Mucosa of descending colon (tissue), 3 donors: ENCODE measurements around the gene TMEM35B. TPM values are rescaled to one million over a fixed set of nuclear protein-coding genes. Genes with fewer than 3 reads are reported as not detected.
"Not testable (repeated sequence)": the region's sequence is repeated elsewhere in the genome, so short reads cannot be mapped to it uniquely, and the experiment has no call there.

ENCODE experiments used
- ATAC-seq: fragments of 200-7000 bp; cut with Tn5 transposase; one replicate; pipeline ENCODE4 v1.9.1; 2020; ENCODE audit warnings: mild to moderate bottlenecking, moderate library complexity
- DNase-seq, 3 donors: peaks; one replicate each; pipeline ENCODE4 v3.0.0-alpha.2; 2020
- H3K36me3 ChIP-seq: fragments of 200-600 bp; one replicate; pipeline ENCODE4 v1.8.0; 2021; ENCODE audit warnings: low read depth, mild to moderate bottlenecking
- H3K4me1 ChIP-seq: fragments of 200-600 bp; one replicate; pipeline ENCODE4 v1.8.0; 2021; ENCODE audit warnings: low read depth, mild to moderate bottlenecking
- H3K4me3 ChIP-seq: fragments of 200-600 bp; one replicate; pipeline ENCODE4 v1.8.0; 2021; ENCODE audit warnings: mild to moderate bottlenecking
- H3K9me3 ChIP-seq: fragments of 200-600 bp; one replicate; pipeline ENCODE4 v1.8.0; 2021; ENCODE audit warnings: mild to moderate bottlenecking
- CTCF ChIP-seq: fragments of 200-600 bp; IDR thresholded peaks from one replicate; pipeline ENCODE4 v1.8.0; 2022; ENCODE audit warnings: antibody characterized with exemption, mild to moderate bottlenecking
- intact Hi-C, 2 donors: fragments of 100-400 bp; cut with DNase I in 1 of 2; cut with micrococcal nuclease in 1 of 2; formaldehyde crosslinking; loops; one replicate each; pipeline versions ENCODE4 v1.11.0 to v1.11.1; 2022; cut with DNase I, micrococcal nuclease
- total RNA-seq, 3 donors: library from RNA; stranded (reverse); fragmentation: NEBNext Ultra II Directional in 2 of 3; extraction: Animal tissue kit (Norgen Biotek cat#: 25700) in 2 of 3; gene quantifications; one replicate each; pipeline versions ENCODE4 v1.2.1 to v1.2.4, GENCODE V29; 2021 to 2023
- donor health status: DM: no; HTN: no; CAD: no; lungs with moderate emphysema.
- donor health status: DM: no; HTN: no; CAD: no.
- donor health status: DM: no; HTN: yes; CAD: no.

TMEM35B gene
- total RNA-seq, 3 donors from 2014 or later: 17.9 to 18.4 (median 18.0) TPM

DNA sequence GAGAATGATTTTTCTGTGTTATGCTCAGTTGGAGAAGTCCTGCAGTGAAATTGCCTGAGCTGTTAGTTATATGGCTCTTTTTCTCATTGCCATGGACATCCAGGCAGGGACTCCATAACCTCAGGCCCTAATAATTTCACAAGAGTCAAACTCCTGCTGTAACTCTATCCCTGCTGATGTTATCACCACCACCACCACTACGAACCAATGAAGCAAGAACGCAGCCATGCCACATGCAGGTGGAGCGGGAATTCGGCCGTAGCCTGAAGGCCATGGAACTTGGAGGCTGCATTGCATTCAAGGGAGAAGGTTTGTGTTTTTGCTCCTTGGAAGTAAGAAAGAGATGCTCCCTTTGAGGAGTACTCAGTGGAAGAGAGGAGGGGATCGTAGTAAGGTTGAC, 38.9 kb downstream of the TMEM35B start:
- ATAC-seq: no peak
- Histone ChIP-seq H3K9me3 (no peaks in the 10 kb centered on the region), H3K36me3 (no peaks in the 10 kb centered on the region), H3K4me1 (no peaks in the 10 kb centered on the region), H3K4me3 (no peak overlapping the region)
- no peak for TF ChIP-seq CTCF
- DNase-seq: no peak
- intact Hi-C loops: no loop called here

GRCh38 chr1:34941798-34942197, 43.3 kb downstream of the TMEM35B start:
- H3K4me1 ChIP-seq, H3K4me3 ChIP-seq, H3K36me3 ChIP-seq, DNase-seq, H3K9me3 ChIP-seq, ATAC-seq, intact Hi-C loops: not testable (repeated sequence)

Other genes starting within 250 kb of the TMEM35B start
- not detected for gene GJB5, start 230.3 kb downstream of the TMEM35B start, total RNA-seq
- not detected for gene GJB4, start 225.6 kb downstream of the TMEM35B start, total RNA-seq
- 1 to 10 TPM; 2.7 to 6.1 (median 4.5) TPM for gene GJB3, start 204.1 kb downstream of the TMEM35B start, total RNA-seq
- 1 to 10 TPM in 2 of 3 donors, under 1 TPM in 1; 0.84 to 4.1 (median 2.7) TPM for gene GJA4, start 192.3 kb downstream of the TMEM35B start, total RNA-seq
- gene SMIM12, start 125.6 kb downstream of the TMEM35B start, total RNA-seq: 10 to 100 TPM; 50.8 to 53.8 (median 51.8) TPM
- gene DLGAP3, start 55.7 kb downstream of the TMEM35B start, total RNA-seq: under 1 TPM; 0.35 to 0.60 (median 0.41) TPM
- 10 to 100 TPM; 18.8 to 29.4 (median 23.1) TPM for gene ZMYM6, start 46.6 kb upstream of the TMEM35B start, total RNA-seq
- gene ZMYM1, start 94.0 kb upstream of the TMEM35B start, total RNA-seq: 10 to 100 TPM in 2 of 3 donors, 1 to 10 TPM in 1; 9.2 to 20.9 (median 11.4) TPM
- gene SFPQ, start 207.8 kb upstream of the TMEM35B start, total RNA-seq: 100 to 1,000 TPM; 164 to 196 (median 174) TPM